ENCODE data around the gene ANKRD44. TPM values are rescaled to one million over a fixed set of nuclear protein-coding genes. Genes with fewer than 3 reads are reported as not detected.
"Not testable (repeated sequence)": the region's sequence is repeated elsewhere in the genome, so short reads cannot be mapped to it uniquely, and the experiment has no call there.

ANKRD44 gene
- total RNA-seq, 1 experiment from 2014 or later, result 16.2 TPM

GRCh38 chr2:197259470-197259999 lies 51.0 kb downstream of the ANKRD44 start:
- no peak for DNase-seq (ENCODE audit: low spot score)

DNA sequence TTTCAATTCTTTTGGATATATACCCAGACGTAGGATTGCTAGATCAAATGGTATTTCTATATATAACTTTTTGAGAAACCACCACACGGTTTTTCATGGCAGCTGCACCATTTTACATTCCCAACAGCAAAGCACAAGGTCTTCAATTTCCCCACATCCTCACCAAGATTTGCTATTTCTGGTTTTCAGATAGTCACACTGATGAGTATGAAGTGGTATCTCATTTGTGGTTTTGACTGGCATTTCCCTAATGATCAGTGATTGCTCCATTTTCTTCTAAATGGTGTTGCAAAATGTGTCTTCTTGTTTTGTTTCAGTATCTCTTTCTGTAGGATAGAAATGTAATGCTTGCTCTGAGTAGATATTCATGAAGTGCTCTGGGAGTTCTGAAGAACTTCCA lies 52.0 kb downstream of the ANKRD44 start:
- no peak for DNase-seq (ENCODE audit: low spot score)

DNA sequence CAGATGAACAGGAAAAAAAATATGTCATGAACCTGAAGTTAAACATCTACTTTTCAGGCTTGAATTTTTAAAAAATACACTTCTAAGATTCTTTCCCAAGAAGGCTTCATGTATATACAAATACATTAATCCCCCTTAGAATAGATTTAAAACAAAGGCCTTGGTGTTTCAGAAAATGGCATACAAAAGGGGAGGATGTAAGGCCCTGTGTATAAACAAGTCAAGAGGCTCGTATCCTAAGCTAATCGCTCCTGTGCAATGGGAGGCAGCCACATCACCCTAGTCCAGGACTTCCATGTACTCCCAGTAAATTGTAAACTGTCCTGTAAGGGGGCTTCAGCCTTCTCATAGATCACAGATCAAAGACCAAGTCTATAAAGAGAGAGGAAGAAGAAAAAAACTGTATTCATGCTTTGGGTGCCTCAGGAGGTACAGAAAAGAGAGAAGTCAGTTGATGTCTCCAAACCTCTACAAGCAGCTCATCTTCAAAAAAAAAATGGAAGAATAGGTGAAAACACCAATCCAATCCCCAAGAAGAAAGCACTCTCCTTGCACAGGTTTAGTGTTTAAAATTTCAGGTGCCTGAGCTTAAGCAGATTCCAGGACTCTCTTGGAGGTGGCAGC lies 53.9 kb downstream of the ANKRD44 start:
- DNase-seq (ENCODE audit: low spot score), result no peak

DNA sequence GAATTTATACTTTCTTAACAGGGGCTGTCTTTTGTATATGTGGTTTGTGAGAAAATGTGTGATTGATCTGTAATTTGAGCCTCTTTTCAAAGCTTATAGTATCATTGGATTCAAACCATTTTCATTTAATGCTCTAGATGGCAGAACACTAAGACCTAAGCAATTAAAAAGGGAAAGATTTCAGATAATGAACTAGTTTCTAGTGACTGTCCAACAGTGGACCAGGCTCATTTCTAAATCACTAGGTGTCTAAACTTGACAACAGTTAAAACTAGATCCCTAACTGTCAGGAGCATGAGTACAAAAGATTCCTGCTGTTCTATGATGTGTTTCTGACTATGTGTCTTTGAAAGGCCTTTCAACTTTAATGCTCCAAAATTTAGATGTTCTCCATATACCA lies 54.6 kb downstream of the ANKRD44 start:
- DNase-seq (ENCODE audit: low spot score), result no peak

GRCh38 chr2:197255543-197255942 lies 55.0 kb downstream of the ANKRD44 start:
- no peak for DNase-seq (ENCODE audit: low spot score)

DNA sequence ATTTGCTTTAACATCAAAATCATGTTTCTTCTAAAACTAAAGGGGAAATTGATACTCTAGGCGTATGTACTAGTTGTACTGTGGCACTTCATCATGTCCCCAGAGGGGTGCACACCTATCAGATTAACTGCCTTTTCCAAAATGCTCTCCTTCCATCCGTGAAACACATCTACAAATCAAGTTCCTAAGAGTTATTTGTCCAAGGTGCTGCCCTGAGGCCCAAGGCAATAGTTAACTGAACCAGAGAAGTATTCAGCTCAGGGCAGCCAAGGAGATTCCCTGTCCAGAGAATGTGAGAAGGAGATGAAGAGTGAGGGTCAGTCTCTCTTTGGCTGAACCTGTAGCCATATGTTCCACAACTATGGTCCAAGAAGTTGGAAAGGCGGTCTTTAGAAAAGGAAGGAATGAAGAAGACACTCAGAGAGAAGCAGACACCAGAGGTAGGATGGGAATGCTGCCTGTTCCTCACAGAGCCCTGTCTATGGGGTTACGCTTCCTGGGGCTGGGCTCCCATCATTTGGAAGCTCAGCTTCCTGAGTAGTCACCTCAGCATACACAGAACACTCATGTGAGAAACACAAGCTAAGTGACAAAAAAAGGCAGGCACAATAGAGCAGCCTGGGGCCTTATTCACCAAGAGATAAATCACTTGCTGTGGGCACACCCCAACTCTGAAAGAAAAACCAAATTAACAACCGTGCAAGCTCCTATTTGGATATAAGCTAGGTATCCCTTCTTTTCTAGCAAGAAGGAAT lies 55.6 kb downstream of the ANKRD44 start:
- no peak for DNase-seq (ENCODE audit: low spot score)

DNA sequence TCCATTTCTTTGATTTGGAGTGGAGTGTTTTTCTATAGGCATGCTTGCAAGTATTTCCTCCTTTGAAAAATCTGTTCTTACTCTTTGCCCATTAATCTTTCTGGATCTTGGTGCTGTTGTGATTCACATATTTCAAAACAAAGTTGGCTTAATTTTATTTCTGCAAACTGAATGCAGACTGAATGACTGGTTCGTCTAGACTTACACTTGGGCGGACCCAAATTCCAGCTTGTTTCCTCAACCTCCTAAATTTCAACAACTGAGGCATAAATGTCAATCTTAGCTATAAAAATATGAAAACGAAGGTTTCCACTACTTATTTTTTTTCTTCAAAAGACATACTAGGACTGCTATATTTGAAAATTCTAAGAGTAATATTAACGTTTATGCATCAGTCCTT lies 59.0 kb downstream of the ANKRD44 start:
- DNase-seq (ENCODE audit: low spot score), result no peak

DNA sequence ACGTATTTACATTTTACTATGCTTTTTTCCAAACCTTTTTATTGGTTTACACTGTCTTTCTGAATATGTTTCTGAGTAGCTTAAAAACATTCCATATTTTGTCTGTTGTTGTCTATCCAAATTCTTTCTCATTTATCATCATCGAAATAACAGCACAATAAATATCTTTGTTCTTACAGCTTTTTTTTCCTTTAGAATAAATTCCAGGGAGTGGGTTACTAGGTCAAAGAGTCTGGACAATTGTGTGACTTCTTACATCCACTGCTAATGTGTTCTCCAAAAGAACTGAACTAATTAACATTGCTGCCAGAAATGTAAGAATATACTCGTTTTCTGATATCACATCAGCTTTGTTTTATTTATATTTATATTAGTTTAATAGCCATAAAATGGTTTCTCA lies 59.4 kb downstream of the ANKRD44 start:
- no peak for DNase-seq (ENCODE audit: low spot score)

DNA sequence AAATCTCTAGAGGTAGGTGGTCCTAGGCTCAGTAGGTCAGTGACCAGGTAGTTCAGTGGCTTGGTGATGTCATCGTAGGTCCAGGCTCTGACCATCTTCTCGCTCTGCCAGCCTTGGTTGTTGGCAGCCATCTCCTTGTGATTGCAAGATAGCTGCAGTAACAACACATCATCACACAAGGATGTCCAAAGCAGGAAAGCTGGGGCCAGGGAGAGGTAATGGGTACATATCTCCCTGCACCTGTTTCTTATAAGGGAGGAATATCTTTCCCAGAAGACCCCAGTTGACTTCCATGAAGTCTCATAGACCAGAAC lies 60.5 kb downstream of the ANKRD44 start:
- no peak for DNase-seq (ENCODE audit: low spot score)

DNA sequence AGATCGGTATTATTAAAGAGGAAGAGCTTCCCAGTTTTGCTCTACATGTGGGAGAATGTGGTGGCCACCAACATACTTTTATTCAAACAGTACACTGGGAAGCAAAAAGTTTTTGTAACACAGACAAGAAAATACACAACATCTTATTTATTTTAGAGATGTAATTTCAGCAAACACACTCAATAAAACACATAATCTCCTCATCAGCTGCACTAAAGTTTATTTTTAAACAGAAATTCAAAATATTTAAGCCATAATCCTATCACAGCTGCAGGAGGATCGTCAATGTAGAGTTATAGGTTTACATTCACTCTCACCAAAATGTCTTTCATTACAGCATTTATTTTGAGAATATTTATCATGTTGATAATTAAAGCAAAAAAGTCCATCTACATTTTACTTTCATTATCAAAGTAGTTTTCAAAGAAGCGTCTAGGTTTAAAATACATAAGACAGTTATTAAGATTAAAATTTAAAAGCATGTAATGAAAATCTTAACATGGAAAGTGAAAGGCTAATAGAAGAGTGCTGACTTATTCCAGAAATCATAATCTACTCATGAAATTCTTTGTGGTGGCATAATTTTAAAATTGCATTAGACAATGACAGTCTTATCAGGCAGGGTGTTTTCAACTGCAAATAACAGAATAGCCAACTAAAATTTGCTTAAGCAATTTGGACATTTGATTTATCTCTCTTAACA lies 61.0 kb downstream of the ANKRD44 start:
- no peak for DNase-seq (ENCODE audit: low spot score)

GRCh38 chr2:197248623-197249022 lies 62.0 kb downstream of the ANKRD44 start:
- DNase-seq (ENCODE audit: low spot score), result no peak

DNA sequence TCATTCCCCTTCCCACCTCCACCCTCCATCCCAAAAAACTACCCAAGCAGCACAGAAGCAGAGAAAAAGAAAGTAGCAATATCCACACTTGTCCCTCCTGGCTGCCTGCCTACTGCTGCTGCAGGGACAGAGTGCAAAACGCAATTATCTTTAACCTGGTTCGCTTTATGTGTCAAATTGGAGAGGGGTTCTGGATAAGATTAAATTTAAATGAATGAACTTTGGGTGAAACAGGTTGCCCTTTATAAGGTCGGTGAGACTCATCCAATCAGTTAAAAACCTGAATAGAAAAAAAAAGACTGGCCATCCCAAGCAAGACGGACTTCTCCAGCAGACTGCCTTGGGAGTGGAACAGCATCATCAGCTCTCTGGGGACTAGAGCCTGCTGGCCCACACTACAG lies 62.6 kb downstream of the ANKRD44 start:
- DNase-seq (ENCODE audit: low spot score), result no peak

DNA sequence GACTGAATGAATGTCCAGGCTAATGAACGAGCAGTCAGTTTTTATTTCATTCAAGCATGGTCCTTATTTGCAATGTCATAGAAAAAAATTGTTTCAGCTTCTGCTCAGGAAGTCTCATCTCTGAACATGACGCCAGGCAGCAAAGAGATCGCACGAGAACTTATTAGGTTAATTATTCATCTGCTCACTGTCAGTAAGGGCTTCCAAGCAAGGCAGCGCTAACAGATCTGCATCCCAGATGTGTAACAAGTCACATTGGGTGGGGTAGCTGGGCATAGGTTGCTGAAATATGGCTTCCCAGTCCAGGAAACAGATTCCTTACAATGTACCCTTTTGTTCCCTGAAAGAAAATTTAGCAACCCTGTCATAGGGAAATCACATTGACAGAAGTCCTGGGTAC lies 63.5 kb downstream of the ANKRD44 start:
- DNase-seq (ENCODE audit: low spot score), result no peak

DNA sequence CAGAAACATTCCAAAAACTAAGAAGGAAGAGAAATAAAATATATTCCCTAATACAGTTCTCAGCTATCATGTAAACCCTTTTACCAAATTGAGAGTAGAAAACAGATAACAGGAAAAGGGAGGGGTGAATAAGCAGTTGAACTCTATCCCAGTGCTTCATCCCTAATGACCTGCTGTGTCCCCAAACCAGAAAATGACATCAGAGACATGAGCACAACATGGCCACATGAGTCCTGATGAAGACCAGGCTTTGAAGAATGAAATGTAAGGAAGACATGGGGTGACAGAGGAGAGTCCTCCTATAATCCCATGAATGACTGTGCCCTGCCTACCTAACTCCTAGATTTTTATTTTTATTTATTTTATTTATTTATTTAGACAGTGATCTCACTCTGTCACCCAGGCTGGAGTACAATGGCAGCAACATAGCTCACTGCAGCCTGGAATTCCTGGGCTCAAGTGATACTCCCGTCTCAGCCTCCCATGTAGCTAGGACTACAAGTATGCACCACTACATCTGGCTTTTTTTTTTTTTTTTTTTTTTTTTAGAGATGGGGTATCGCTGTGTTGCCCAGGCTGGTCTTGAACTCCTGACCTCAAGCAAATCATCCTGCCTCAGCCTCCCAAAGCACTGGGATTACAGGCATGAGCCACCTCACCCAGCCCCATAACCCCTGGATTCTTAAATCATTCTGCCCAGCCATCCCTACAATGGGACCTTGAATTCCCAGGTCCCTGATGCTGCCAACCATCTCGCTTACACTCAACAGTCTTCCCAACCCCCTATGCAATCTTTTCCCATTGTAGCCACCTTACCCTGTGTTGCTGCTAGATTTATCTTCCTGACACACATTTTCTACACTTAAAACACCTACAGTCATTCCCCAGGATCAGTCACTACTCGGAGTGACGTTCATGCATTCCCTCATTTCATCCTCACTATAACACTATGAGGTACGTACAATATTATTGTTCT lies 64.5 kb downstream of the ANKRD44 start:
- no peak for DNase-seq (ENCODE audit: low spot score)

DNA sequence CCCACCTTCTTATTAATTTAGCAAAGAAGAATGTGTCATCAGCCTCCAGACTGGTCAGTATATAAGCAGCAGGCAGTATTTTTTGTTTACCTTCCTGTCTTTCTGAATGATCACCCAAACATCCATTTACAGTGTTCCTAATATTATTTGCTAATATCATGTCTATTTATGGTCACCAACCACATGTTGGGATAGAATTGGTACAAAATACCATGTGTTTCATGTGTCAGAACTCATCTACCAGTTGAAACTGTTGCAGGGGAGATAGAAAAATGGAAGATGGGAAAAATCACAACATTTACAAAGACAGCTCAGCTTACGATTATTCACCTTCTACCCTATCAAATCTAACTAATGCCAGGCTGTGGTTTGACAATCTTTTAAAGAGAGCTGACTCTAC lies 66.2 kb downstream of the ANKRD44 start:
- DNase-seq (ENCODE audit: low spot score), result no peak

DNA sequence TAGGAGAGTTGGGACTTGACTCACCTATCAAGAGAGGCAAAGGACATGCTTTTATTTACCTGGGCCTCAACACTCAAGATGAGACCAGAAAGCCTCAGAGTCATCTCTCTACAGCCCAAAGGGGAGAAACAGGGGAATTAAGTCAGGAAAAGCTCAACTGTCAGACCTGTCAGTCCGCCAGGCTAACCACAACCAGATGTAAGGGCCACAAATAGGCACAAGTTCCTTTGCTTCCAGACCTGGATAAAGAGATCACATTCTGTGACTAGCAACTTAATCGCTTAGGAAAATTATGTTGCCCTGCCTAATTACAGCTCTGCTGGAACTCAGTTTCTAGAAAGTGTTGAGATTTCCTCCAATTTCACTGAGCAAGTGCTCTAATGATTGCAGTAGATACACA lies 67.9 kb downstream of the ANKRD44 start:
- DNase-seq (ENCODE audit: low spot score), result no peak

GRCh38 chr2:197241596-197241995 lies 69.0 kb downstream of the ANKRD44 start:
- DNase-seq (ENCODE audit: low spot score), result no peak

GRCh38 chr2:197241153-197241552 lies 69.4 kb downstream of the ANKRD44 start:
- DNase-seq (ENCODE audit: low spot score), result no peak

- DNase-seq (ENCODE audit: low spot score), result no peak
Observed at GRCh38 chr2:197240421-197241041, 70.0 kb downstream of the ANKRD44 start.

GRCh38 chr2:197240018-197240417 lies 70.6 kb downstream of the ANKRD44 start:
- DNase-seq (ENCODE audit: low spot score), result not testable (repeated sequence)

DNA sequence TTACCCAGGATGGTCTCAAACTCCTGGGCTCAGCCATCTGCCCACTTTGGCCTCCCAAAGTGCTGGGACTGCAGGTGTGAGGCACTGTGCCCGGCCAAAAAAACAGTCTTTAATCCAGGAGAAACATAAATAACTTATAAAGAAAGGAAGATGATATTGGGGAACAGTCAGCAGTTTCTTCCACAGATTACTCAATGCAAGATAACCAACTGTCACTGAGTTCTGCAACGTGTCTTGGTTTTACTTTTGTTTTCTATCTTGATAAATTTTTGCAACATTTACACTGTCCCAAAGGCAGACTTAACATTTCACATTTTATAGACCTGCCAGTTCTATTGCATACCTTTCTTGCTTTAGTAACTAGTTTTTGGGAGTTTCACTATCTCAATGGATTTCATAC lies 71.1 kb downstream of the ANKRD44 start:
- no peak for DNase-seq (ENCODE audit: low spot score)
